ENCODE data around the gene SUB1. TPM values are rescaled to one million over a fixed set of nuclear protein-coding genes. Genes with fewer than 3 reads are reported as not detected.

SUB1 gene
- total RNA-seq, 1 donor from 2014 or later = 93.1 TPM

DNA sequence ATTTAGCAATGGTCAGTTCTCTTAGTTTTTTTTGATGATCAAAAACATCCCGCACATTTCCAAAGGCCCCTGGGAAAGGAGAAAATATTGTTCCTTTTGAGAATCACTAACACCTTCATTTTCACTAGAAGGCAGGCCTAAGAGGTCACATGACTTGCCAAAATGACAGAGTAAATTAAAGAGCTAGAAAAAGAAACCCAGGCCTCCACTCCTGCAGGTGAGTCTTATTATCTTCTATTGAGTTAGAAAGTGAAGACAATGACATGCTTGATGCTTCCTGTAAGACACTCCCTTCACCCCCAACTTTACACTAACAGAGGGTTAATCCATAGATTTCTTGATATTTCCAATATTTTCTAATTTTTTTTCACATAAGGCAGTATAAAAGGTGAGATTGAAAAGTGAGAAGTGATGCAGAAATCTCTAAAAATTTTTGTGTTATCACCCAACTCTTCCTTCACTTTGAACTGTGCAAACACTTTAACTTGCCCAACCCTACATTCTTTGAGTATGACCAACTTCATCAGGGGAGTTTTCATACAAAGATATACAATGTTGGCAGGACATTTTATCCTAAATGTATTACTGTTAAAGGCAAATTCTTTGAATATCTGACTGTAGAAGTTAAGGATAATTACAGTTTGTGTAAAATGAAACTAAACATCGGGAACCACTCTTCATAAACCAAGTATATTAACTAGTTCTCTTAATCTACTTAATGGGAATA lies 57.1 kb downstream of the SUB1 start:
- DNase-seq (ENCODE audit: low read depth, low spot score) = no peak

DNA sequence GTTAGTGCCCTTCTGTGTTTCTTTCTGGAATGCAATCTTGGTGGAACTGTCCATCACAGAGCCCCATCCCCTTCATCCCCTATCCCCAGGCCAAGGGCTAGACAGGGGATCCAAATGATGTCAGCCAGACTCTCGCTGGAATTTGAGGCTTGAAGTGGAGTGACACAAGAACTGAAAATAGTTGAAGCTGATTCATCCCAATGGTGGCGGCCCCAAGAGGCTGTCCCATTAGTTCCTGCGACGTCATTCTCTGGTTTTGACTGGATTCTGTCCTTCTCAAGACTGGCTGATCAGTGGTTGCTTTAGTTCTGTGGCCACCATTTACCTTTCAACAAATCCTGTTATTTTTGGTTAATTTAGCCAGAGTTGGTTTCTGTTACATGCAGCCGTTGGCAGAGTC lies 59.9 kb downstream of the SUB1 start:
- DNase-seq (ENCODE audit: low read depth, low spot score) = no peak

DNA sequence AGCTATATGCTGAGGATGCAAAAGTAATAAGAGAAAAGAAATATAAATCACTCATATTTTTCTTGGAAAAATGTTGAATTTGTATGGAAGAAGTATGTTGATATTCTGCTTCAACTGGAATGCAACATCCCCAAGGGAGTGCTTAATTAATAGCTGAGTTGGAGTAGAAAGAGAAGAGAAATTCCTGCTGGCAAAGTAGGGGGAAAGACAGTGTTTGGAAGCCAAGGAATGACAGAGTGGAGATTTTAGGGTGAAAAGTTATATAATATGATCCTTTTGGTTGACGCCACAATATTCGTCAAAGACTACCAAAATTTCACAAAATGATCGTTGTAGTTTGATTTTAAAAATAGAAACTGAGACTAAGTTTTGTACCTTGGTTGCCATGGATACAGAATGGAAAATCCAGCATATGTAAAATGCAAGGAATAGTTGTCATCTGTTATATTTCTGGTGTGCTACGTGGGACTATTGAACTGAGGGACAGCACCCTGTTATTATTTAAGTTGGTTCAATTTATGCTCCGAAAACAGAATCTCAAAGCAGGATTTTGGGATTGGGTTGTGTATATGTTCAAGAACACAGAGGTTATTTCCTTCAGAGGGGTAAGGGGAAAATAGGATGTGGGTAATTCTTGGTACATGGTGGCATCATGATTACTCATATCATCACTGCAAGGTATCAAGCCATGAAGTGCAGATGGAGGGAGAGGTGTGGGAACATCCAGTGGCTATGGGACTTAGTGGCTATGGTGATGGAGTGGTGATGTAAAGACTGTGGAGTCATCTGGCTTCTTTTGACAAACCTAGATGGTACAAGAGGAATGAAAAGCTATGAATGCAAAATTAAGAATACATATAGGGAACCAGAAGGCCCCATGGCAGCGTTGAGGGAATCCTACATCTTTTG lies 61.0 kb downstream of the SUB1 start:
- DNase-seq (ENCODE audit: low read depth, low spot score) = no peak

DNA sequence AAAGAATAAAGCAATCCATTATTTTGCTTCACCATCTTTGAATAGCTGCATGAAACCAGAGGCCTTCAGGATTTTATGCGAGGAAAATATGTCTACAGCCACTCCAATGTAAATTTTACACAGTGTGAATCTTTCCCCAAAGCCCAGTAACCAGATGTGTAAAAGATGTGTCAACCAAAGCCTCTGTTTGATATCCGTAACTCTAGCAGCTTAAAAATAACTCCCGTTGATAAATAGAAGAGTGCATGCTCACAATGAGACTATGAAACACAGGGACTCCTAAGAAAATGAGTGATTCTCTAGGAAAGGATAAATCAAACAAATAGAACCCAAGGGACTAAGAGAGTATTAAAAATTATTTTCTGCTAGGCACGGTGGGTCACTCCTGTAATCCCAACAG lies 65.7 kb downstream of the SUB1 start:
- DNase-seq (ENCODE audit: low read depth, low spot score) = no peak

DNA sequence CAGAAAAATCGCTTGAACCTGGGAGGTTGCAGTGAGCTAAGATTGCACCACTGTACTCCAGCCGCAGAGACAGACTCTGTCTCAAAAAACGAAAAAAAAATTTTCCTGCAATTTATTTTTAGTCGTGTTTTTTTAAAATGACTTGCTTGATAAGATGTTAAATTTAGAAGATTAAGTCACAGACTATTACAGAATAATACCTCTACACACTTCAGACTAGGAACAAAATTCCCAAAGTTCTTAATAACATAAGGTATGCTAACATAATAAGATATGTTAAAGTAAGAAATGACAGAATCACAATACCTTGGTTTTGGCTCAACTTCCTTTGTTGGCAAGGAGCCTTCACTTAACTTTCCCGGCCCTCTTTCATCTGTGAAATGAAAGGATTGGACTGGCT lies 66.3 kb downstream of the SUB1 start:
- no peak for DNase-seq (ENCODE audit: low read depth, low spot score)

Other genes with a start within 250 kb of the SUB1 start
- 58.4 and 73.6 TPM in 2 replicates for gene ZFR, start 140.8 kb upstream of the SUB1 start, total RNA-seq
- gene NPR3, start 125.8 kb downstream of the SUB1 start, total RNA-seq = 0.04 and 0.07 TPM in 2 replicates